Stimulated activated CD8-positive, alpha-beta memory T cell treated with anti-CD3 and anti-CD28 coated beads, Interleukin-2, amount 100 ng/mL, for 48 hours (primary cell): ENCODE measurements around the gene SLC35G2.
"Not testable (repeated sequence)": the region's sequence is repeated elsewhere in the genome, so short reads cannot be mapped to it uniquely, and the experiment has no call there.

Experiments used
- DNase-seq, 2 donors: peaks; one replicate each; pipeline ENCODE4 v3.0.0-alpha.2; 2020; ENCODE audit warnings: low read depth in 2 of 2

The SLC35G2 gene

GRCh38 chr3:136818769-136819391 is at the start of gene SLC35G2:
Gene SLC35G2 (plus strand): TSS chr3:136819126. CDS start chr3:136854461, 35,335 bp downstream.
- DNase-seq, result peak; percentile 35 to 36

- DNase-seq, result no peak
Measured at GRCh38 chr3:136772709-136773108, 46.2 kb upstream of the SLC35G2 start.

- DNase-seq, result no peak
Measured at GRCh38 chr3:136778865-136779264, 40.1 kb upstream of the SLC35G2 start.

DNA sequence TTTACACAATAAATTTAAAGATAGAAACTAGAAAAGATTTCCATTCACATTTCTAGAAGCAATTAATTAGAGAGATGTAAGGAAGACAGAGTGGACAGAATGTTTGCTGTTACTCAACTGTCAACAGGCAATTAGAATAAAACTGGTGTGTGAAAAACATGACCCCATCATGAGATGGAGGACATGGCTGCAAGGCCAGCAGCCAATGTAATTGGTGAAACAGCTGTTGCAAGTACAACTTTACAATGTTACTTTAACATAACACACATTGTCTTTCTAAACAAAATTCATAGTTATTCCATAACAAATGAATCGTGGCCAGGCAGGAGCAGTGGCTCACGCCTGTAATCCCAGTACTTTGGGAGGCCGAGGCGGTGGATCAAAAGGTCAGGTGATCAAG is 38.2 kb upstream of the SLC35G2 start:
- no peak for DNase-seq

DNA sequence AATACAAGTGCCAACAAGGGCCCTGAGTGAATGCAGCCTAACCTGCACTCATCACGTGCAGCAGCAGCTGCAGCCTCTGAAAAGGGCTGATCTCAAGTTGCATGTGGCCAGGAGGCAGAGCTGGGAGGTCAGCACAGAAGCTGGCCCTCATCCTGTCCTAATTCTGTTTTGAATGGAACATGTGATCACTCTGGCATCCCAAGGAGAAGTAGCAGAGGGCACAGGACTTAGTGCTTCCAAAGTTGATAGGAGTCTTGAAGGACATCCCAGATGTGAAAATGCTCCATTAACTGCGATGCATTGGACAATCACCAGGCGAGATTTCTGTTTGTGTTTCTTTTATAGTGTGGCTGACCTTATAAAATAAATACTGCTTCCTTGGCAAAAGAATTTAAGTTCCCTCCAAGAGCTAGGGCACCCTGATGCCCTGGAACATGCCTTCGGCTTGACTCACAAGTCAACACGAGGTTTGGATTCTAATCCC is 35.2 kb upstream of the SLC35G2 start:
- DNase-seq, result no peak

GRCh38 chr3:136787349-136787748 is 31.6 kb upstream of the SLC35G2 start:
- no peak for DNase-seq

DNA sequence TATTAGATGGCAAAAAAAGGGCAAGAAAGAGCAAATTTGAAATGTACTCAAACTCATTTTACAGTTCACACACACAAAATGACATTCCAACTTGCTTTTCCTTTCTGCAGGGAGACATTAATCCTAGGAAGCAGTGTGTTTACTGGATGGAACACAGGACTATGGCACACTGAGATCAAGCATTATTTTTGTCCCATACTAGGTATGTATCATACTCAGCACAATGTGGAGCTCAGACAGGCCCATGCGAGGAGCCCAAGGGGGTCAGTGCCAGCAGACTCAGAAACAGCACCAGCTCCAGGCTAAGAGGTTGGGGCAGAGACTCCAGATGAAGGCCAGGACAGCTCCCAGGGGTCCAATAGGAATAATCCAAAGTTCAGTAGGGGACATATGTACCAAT is 30.8 kb upstream of the SLC35G2 start:
- no peak for DNase-seq

- DNase-seq, result no peak
Measured at GRCh38 chr3:136789976-136790375, 28.9 kb upstream of the SLC35G2 start.

GRCh38 chr3:136790786-136791185 is 28.1 kb upstream of the SLC35G2 start:
- DNase-seq, result no peak

GRCh38 chr3:136792556-136793330 is 26.2 kb upstream of the SLC35G2 start:
- DNase-seq, result no peak

GRCh38 chr3:136801146-136801545 is 17.8 kb upstream of the SLC35G2 start:
- DNase-seq, result not testable (repeated sequence)

- no peak for DNase-seq
Measured at GRCh38 chr3:136802481-136802996, 16.4 kb upstream of the SLC35G2 start.

DNA sequence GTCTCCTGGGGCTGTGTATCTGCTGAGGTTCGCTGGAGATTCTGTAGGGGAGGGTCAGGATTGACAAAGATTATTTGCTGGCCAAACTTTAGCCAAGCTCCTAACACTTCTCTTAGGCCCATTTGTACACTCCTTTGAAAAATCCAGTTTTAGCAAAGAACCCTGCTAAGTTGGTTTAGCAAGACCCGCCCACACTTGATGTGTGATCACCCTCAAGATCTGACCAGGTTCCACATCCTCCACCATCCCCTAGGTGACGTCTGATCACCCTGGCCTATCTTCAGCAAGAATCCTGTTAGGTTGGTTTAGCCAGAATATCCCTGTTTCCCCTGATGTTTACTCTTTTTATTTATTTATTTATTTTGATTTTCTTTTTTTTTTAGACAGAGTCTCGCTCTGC is 14.8 kb upstream of the SLC35G2 start:
- no peak for DNase-seq

- DNase-seq, result no peak
Measured at GRCh38 chr3:136804813-136805212, 14.1 kb upstream of the SLC35G2 start.

GRCh38 chr3:136805795-136806194 is 13.1 kb upstream of the SLC35G2 start:
- DNase-seq, result no peak

DNA sequence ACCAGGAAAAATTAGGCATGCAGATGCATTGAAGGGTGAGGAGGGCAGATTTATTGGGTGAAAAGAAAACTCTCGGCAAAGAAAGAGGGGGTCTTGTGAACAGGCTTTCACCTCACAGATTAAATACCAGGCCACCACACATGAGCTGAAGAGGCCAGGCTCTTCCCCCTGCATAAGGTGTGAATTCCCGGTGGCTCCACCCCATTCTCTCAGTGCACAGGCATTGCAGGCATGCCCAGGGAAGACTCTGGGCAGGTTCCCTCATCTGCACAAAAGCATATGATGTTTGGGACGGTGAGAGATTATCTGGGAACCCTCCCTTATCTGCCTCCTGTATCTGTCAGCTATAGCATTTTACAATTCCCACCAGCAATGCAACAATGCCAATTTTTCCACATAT is 7.2 kb upstream of the SLC35G2 start:
- no peak for DNase-seq

GRCh38 chr3:136817448-136817847 is 1.5 kb upstream of the SLC35G2 start:
- DNase-seq, result no peak

- DNase-seq, result peak; percentile 43 to 52
Measured at GRCh38 chr3:136818191-136818768, 646 bp upstream of the SLC35G2 start.

GRCh38 chr3:136819392-136819730 is 435 bp downstream of the SLC35G2 start:
- DNase-seq, result peak in 1 of 2 donors; percentile 2

DNA sequence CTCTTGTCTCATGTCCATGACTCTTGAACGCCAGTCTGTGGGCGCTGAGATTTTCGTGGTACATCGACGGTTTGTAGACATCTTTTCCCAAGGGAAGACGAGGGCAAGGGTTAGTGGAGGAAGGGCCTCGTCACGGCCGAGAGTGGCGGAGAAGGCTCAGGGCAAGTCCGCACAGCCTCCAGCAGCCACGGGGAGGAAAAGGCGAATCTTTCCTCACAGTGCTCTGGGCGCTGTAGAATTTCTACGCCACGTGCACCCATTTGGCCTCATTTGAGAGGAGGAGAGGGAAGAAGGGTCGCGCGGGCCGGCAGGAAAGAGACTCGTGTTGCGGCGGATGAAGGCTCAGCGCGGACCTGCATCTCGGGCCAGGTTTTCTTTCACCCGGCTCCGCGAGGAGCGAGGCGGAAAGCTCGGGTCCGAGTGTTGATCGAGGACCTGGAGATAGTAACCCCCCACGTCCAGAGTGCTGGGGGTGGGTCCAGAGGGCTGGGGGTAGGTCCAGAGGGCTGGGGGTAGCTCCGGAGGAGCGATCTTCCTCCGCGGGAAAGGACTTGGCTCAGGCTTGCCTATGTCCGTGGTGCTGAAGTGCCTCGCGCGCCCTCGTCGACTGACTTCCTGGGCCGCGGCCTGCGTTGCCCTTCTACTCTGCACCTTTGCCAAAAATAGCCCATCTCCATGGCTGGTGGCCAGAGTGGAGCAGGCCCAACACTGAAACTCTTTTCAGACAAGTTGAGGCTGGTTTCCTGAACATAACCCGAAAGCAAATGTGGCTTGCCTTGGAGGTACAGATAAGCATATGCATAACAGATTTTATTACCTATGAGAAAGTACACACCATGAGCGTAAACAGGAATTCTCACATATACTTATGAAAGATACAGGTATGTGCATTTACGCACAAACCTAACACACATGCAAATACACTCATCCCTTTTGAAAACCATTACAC is 1.1 kb downstream of the SLC35G2 start:
- peak; percentile 12 to 14 for DNase-seq

- no peak for DNase-seq
Measured at GRCh38 chr3:136831461-136831860, 12.5 kb downstream of the SLC35G2 start.
